Colon (tissue), 2 donors: ENCODE data around the gene TMEM167B.
"Not testable (repeated sequence)": the region's sequence is repeated elsewhere in the genome, so short reads cannot be mapped to it uniquely, and the experiment has no call there.

ENCODE experiments used
- FAIRE-seq: peaks from 2 replicates; lab custom pipeline; 2012; peaks lifted over from hg19 to GRCh38; lab: Jason Lieb, UNC
- donor health status: control.
- donor health status: control.

The TMEM167B gene

GRCh38 chr1:109090196-109091077 lies at the start of gene TMEM167B:
Gene TMEM167B, plus strand, starts transcription at chr1:109090764. Its CDS starts 109 bp downstream, at chr1:109090873.
- no peak for FAIRE-seq

- FAIRE-seq: no peak
Measured at GRCh38 chr1:109040989-109041620, 49.5 kb upstream of the TMEM167B start.

GRCh38 chr1:109041621-109042468 lies 48.7 kb upstream of the TMEM167B start, which contains the start of gene WDR47:
Gene WDR47, minus strand, starts transcription at chr1:109042102. Its CDS starts 18,590 bp downstream, at chr1:109023512.
- no peak for FAIRE-seq

- no peak for FAIRE-seq
Measured at GRCh38 chr1:109045595-109045994, 45.0 kb upstream of the TMEM167B start.

GRCh38 chr1:109046671-109047070 lies 43.9 kb upstream of the TMEM167B start:
- FAIRE-seq: no peak

- no peak for FAIRE-seq
Measured at GRCh38 chr1:109047339-109047738, 43.2 kb upstream of the TMEM167B start.

- FAIRE-seq: no peak
Measured at GRCh38 chr1:109048335-109048734, 42.2 kb upstream of the TMEM167B start.

GRCh38 chr1:109050228-109050995 lies 40.2 kb upstream of the TMEM167B start:
- no peak for FAIRE-seq

- not testable (repeated sequence) for FAIRE-seq
Measured at GRCh38 chr1:109052145-109052544, 38.4 kb upstream of the TMEM167B start.

- FAIRE-seq: no peak
Measured at GRCh38 chr1:109056064-109056463, 34.5 kb upstream of the TMEM167B start.

- no peak for FAIRE-seq
Measured at GRCh38 chr1:109059026-109059425, 31.5 kb upstream of the TMEM167B start.

- no peak for FAIRE-seq
Measured at GRCh38 chr1:109060707-109061106, 29.9 kb upstream of the TMEM167B start.

- FAIRE-seq: no peak
Measured at GRCh38 chr1:109061183-109061582, 29.4 kb upstream of the TMEM167B start.

GRCh38 chr1:109065137-109065536 lies 25.4 kb upstream of the TMEM167B start:
- no peak for FAIRE-seq

GRCh38 chr1:109067883-109068282 lies 22.7 kb upstream of the TMEM167B start:
- FAIRE-seq: no peak

- no peak for FAIRE-seq
Measured at GRCh38 chr1:109069294-109069693, 21.3 kb upstream of the TMEM167B start.

- no peak for FAIRE-seq
Measured at GRCh38 chr1:109075531-109076490, 14.8 kb upstream of the TMEM167B start, which contains the start of gene TAF13. Gene TAF13, minus strand, starts transcription at chr1:109076003. Its CDS starts 56 bp downstream, at chr1:109075947.

- no peak for FAIRE-seq
Measured at GRCh38 chr1:109078317-109078716, 12.2 kb upstream of the TMEM167B start.

- no peak for FAIRE-seq
Measured at GRCh38 chr1:109079240-109079622, 11.3 kb upstream of the TMEM167B start.

GRCh38 chr1:109080441-109081082 lies 10.0 kb upstream of the TMEM167B start:
- no peak for FAIRE-seq
